Cardiac fibroblast (primary cell): Measurements from ENCODE around the gene RIPOR1.

Source experiments
- DNase-seq, 2 donors: peaks; one replicate each; pipeline versions ENCODE4 v3.0.0 to v3.0.0-alpha.2; 2010; ENCODE audit warnings: low read depth in 2 of 2
- H3K4me3 ChIP-seq, 2 donors: replicated peaks in 1 of 2; 1 replicate in 1 of 2; 2 replicates in 1 of 2; pipeline ENCODE4 v1.5.1; 2011; ENCODE audit warnings: low read depth in 2 of 2, low read length in 2 of 2, mild to moderate bottlenecking in 2 of 2, moderate library complexity in 1 of 2
- CTCF ChIP-seq: IDR thresholded peaks from one replicate; pipeline ENCODE4 v1.5.1; 2011; ENCODE audit warnings: low read depth, mild to moderate bottlenecking, low read length, inconsistent platforms

Gene RIPOR1

DNA sequence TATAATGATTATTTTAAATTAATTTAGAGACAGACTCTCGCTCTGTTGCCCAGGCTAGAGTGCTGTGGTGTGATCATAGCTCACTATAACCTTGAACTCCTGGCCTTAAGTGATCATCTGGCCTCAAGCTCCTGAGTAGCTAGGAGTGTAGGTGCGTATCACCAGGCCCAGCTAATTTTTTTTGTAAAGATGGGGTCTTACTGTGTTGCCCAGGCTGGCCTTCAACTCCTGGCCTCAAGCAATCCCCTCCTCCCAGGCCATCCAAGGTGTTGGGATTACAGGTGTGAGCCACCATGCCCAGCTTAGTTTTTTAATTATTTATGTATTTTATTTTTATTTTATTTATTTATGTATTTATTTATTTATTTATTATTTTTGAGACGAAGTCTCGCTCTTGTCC is 51.6 kb downstream of the RIPOR1 start:
- no peak for TF ChIP-seq CTCF
- no peak for DNase-seq
- no peak overlapping the region for H3K4me3 ChIP-seq

GRCh38 chr16:67593288-67593687 is 64.7 kb downstream of the RIPOR1 start:
- no peak overlapping the region for H3K4me3 ChIP-seq
- no peak for DNase-seq
- no peak for TF ChIP-seq CTCF

DNA sequence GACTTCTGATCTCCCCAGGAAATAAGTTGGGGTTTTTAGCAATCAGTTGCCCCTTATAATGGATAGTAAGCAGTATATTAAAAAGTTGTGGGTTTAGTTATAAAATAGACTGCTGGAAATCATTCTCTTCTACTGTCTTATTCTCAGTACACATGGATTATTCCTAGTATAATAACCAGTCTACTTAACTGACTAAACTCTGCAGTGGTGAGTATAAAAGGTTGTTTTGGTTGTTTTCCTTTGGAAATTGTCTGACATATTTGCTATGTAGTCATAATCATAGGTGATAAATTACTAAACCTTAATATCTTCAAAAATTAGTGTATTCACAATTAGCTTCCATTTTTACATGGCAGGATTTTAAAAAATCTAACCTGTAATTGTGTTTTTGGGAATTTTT is 65.1 kb downstream of the RIPOR1 start:
- TF ChIP-seq CTCF, result no peak
- H3K4me3 ChIP-seq, result no peak overlapping the region
- no peak for DNase-seq

DNA sequence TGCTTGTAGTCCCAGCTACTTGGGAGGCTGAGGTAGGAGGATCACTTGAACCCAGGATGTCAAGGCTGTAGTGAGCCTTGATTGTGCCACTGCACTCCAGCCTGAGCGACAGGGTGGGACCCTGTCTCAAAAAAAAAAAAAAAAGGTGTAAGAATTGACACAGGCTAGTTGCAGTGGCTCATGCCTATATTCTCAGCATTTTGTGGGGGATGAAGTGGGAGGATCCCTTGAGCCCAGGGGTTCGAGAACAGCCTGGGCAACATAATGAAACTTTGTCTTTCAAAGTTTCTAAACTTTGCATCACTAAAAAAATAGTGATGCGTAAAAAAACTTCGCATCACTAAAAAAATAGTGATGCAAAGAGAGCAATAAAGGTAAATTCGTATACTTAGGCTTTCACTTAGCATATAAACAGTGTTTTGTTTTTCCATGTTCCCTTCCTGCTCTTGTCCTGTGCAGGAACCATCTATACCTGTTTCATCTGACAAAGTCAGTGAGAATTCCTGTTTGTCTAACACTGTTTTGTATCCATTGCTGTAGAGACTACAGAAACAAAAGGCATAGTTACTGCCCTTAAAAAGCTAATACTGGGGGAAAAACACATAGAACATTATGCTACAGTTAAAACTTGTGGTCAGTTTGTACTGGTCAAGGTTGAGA is 65.8 kb downstream of the RIPOR1 start:
- no peak for DNase-seq
- H3K4me3 ChIP-seq, result no peak overlapping the region
- TF ChIP-seq CTCF, result no peak

DNA sequence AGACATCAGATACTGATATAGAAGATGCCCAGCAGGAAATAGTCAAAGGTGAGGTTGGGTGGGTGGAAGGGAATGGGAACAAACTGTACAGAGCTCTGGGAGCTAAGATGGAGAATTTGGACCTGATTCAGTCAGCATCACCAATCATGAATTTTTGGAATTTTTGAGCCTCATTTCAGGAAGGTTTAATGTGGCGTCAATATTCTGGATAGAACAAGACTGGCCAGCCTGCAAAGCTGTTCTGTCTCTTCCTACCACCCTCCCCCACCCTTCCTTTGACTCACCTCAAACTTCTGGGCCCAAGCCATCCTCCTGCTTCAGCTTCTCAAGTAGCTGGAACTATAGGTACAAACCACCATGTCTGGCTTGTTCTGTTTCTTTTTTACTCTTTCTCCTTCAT is 66.3 kb downstream of the RIPOR1 start:
- DNase-seq, result peak; percentile 72 to 77
- TF ChIP-seq CTCF, result no peak
- H3K4me3 ChIP-seq, result no peak overlapping the region
